Breast epithelium (tissue), 3 donors: ENCODE data around the gene POLA1.

ENCODE experiments used
- POLR2A ChIP-seq: fragments of 450-650 bp; IDR thresholded peaks from one replicate; pipeline ENCODE4 v1.6.1; 2016; ENCODE audit warnings: antibody characterized with exemption, mild to moderate bottlenecking, moderate library complexity
- POLR2AphosphoS5 ChIP-seq, 3 donors: sonication (generic); formaldehyde crosslinking; IDR thresholded peaks; one replicate each; pipeline ENCODE4 v1.6.1; 2017; ENCODE audit warnings: antibody characterized with exemption in 3 of 3
- TF ChIP-seq, protein P1 (sequence below), 3 donors: fragments of 450-650 bp; IDR thresholded peaks; one replicate each; pipeline ENCODE4 v1.5.1; 2016 to 2017; ENCODE audit warnings: antibody characterized with exemption in 3 of 3, mild to moderate bottlenecking in 3 of 3, moderate library complexity in 3 of 3

- TF ChIP-seq, protein P1, sequence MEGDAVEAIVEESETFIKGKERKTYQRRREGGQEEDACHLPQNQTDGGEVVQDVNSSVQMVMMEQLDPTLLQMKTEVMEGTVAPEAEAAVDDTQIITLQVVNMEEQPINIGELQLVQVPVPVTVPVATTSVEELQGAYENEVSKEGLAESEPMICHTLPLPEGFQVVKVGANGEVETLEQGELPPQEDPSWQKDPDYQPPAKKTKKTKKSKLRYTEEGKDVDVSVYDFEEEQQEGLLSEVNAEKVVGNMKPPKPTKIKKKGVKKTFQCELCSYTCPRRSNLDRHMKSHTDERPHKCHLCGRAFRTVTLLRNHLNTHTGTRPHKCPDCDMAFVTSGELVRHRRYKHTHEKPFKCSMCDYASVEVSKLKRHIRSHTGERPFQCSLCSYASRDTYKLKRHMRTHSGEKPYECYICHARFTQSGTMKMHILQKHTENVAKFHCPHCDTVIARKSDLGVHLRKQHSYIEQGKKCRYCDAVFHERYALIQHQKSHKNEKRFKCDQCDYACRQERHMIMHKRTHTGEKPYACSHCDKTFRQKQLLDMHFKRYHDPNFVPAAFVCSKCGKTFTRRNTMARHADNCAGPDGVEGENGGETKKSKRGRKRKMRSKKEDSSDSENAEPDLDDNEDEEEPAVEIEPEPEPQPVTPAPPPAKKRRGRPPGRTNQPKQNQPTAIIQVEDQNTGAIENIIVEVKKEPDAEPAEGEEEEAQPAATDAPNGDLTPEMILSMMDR (IDR thresholded peaks at IDR 0.05) = no peak
- TF ChIP-seq POLR2A = no peak
- TF ChIP-seq POLR2AphosphoS5 (IDR thresholded peaks at IDR 0.05) = no peak
Measured at GRCh38 chrX:24748196-24748595, 54.5 kb downstream of the POLA1 start.
